ENCODE measurements around the gene FAM200C. TPM values are rescaled to one million over a fixed set of nuclear protein-coding genes. Genes with fewer than 3 reads are reported as not detected.

Gene FAM200C
- total RNA-seq, 4 donors from 2014 or later: 0.37 to 7.8 (median 2.5) TPM

DNA sequence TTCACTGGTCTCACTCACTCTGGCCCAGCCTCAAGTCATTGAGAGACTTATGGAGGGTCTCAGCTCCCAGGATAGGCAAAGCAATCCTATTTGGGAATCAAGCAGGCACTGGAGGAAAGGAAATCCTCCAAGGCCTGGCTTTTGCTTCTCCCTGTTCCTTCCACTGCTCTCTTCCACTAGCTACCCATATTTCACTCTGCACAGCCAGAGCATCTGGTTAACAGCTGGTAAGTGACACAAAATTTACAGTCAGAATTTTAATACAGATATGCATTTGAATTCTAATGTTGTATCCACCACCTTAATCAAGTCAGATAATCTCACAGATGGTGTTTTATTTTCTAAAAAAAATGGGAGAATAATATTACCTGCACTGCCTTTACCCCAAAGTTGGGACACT is 28.6 kb downstream of the FAM200C start:
- Histone ChIP-seq H3K4me3 (no peak overlapping the region), H3K27me3 (peaks cover 3% of the 10 kb centered on the region), H3K27ac (no peak overlapping the region), H3K9me3 (no peaks in the 10 kb centered on the region), H3K36me3 (no peaks in the 10 kb centered on the region), H3K4me1 (peaks cover 0 to 7% (median 5%) of the 10 kb centered on the region in 4 donors)
- TF ChIP-seq EP300 (IDR thresholded peaks at IDR 0.05; ENCODE audit: low read depth) (no peak), CTCF (IDR thresholded peaks at IDR 0.05) (no peak), POLR2AphosphoS5 (IDR thresholded peaks at IDR 0.05) (no peak), POLR2A (IDR thresholded peaks at IDR 0.05) (no peak)
- intact Hi-C loops (cut with DNase I; ENCODE audit: low total_unique reads) (no loop called here), in situ Hi-C loops (cut with MboI; ENCODE audit: low pct_ligation_motif_present in 1 of 4, low pct_unique_long_range_greater_than_20kb in 1 of 4, low sequenced_read_pairs in 3 of 4) (no loop called here)
- DNase-seq: no peak

DNA sequence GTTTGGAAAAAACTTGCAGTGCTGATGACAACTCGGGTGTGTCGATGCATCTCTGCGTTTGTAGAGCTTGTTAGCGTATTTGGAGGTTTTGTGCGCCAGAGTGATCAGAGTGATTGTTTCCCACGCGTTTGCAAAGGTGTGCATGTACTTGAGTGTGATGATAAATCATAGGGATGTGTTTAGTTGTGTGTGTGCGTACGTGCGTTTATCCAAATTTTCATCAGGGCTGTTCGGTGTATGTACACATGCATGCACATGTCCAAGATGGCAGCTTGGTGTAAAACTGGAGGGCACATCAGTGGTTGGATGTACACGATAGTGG is 29.2 kb downstream of the FAM200C start:
- Histone ChIP-seq H3K27me3 (peaks cover 3% of the 10 kb centered on the region), H3K4me1 (peaks cover 0 to 7% (median 5%) of the 10 kb centered on the region in 4 donors), H3K27ac (peak overlapping the region; percentile 52 to 63 (median 58)), H3K36me3 (no peaks in the 10 kb centered on the region), H3K9me3 (no peaks in the 10 kb centered on the region), H3K4me3 (peak overlapping the region; percentile 42 to 59 (median 51))
- intact Hi-C loops (cut with DNase I; ENCODE audit: low total_unique reads): no loop called here
- DNase-seq: no peak
- no peak for TF ChIP-seq POLR2AphosphoS5 (IDR thresholded peaks at IDR 0.05)
- no peak for TF ChIP-seq EP300 (IDR thresholded peaks at IDR 0.05; ENCODE audit: low read depth)
- TF ChIP-seq POLR2A (IDR thresholded peaks at IDR 0.05): no peak
- TF ChIP-seq CTCF (IDR thresholded peaks at IDR 0.05): no peak
- in situ Hi-C loops (cut with MboI; ENCODE audit: low pct_ligation_motif_present in 1 of 4, low pct_unique_long_range_greater_than_20kb in 1 of 4, low sequenced_read_pairs in 3 of 4): no loop called here
- WGBS, 2 donors (ENCODE audit: low coverage in 1 of 2): 39 to 40% methylated on average over 11 to 12 of the region's 12 CpGs

GRCh38 chr5:160369990-160370712 is 29.7 kb downstream of the FAM200C start, which contains the start of gene C1QTNF2:
Gene C1QTNF2, minus strand, starts transcription at chr5:160370626. Its CDS starts 15,615 bp downstream, at chr5:160355011.
- in situ Hi-C loops (cut with MboI; ENCODE audit: low pct_ligation_motif_present in 1 of 4, low pct_unique_long_range_greater_than_20kb in 1 of 4, low sequenced_read_pairs in 3 of 4) (no loop called here), intact Hi-C loops (cut with DNase I; ENCODE audit: low total_unique reads) (no loop called here)
- Histone ChIP-seq H3K4me1 (peaks cover 0 to 7% (median 5%) of the 10 kb centered on the region in 4 donors), H3K27ac (peak within 1 kb of the TSS; percentile 52 to 63 (median 58)), H3K27me3 (peaks cover 2% of the 10 kb centered on the region), H3K4me3 (peak within 1 kb of the TSS; percentile 42 to 59 (median 51)), H3K9me3 (no peaks in the 10 kb centered on the region), H3K36me3 (no peaks in the 10 kb centered on the region)
- 0 to 2% methylated on average over 4 to 45 of the region's 45 CpGs for WGBS, 2 donors (ENCODE audit: low coverage in 1 of 2)
- TF ChIP-seq CTCF (IDR thresholded peaks at IDR 0.05): no peak
- no peak for TF ChIP-seq POLR2A (IDR thresholded peaks at IDR 0.05)
- TF ChIP-seq POLR2AphosphoS5 (IDR thresholded peaks at IDR 0.05): peak in 1 of 3 donors; percentile 45
- peak; percentile 64 for DNase-seq

DNA sequence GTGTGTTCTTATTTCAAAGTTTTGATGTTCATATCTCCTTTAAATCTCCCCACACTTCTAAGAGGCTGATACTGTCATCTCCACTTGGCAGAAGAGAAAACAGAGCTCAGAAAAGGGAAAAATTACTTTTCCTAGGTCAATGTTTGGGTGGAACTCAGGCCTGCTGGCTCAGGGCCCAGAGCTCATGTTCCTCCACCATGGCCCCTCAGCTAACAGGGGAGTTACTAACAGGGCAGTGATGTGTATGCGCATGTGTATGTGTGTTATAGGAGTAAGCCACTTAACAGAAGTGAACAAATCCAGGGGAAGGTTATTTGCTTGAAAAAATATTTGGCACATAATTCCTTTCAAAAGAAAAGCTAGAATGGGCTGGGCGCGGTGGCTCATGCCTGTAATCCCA is 32.0 kb downstream of the FAM200C start:
- Histone ChIP-seq H3K4me1 (peaks cover 2 to 16% (median 10%) of the 10 kb centered on the region in 4 donors), H3K27me3 (no peaks in the 10 kb centered on the region), H3K4me3 (no peak overlapping the region), H3K9me3 (no peaks in the 10 kb centered on the region), H3K27ac (no peak overlapping the region), H3K36me3 (no peaks in the 10 kb centered on the region)
- WGBS, 2 donors (ENCODE audit: low coverage in 1 of 2): 96 to 100% methylated on average over 1 to 3 of the region's 3 CpGs
- in situ Hi-C loops (cut with MboI; ENCODE audit: low pct_ligation_motif_present in 1 of 4, low pct_unique_long_range_greater_than_20kb in 1 of 4, low sequenced_read_pairs in 3 of 4): no loop called here
- DNase-seq: no peak
- intact Hi-C loops (cut with DNase I; ENCODE audit: low total_unique reads): no loop called here
- TF ChIP-seq POLR2AphosphoS5 (IDR thresholded peaks at IDR 0.05) (no peak), POLR2A (IDR thresholded peaks at IDR 0.05) (no peak), CTCF (IDR thresholded peaks at IDR 0.05) (no peak), EP300 (IDR thresholded peaks at IDR 0.05; ENCODE audit: low read depth) (no peak)
